Fibroblast of peridontal ligament (primary cell): ENCODE data around the gene ASB18.
"Not testable (repeated sequence)": the region's sequence is repeated elsewhere in the genome, so short reads cannot be mapped to it uniquely, and the experiment has no call there.

Experiments
- DNase-seq: peaks from one replicate; pipeline ENCODE4 v3.0.0-alpha.2; 2010; ENCODE audit errors: extremely low read depth

The ASB18 gene

DNA sequence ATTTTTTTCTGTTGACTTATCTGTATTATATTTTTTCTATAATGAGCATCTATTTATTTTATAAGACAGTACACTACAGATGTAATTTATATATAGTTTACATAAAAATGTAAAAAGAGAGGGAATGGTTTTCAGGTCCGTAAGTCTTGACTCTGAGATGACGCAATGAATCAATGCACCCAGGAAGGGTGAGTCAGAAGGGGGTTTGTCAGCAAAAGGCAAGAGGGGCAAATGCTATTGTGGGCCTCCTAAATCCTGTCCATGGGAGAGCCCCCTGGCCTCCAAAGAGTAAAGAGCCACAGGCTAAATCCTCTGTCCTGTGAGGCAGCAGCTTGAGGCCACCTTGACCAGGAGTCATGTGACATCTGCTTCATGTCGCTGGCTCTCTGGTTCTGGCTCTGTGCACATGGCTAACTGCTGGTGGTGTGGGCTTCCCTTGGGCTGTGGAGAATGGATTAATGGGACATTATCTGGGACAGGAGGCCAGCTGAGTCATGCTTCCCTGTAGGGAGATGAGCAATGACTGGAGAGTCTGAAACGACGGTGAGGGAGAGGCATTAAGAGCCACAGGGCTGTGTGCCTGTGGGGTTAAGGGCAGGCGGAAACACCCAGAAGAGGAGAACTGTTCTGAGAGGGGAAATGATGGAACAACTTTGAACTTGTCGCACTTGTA lies 22.8 kb upstream of the ASB18 start:
- no peak for DNase-seq

DNA sequence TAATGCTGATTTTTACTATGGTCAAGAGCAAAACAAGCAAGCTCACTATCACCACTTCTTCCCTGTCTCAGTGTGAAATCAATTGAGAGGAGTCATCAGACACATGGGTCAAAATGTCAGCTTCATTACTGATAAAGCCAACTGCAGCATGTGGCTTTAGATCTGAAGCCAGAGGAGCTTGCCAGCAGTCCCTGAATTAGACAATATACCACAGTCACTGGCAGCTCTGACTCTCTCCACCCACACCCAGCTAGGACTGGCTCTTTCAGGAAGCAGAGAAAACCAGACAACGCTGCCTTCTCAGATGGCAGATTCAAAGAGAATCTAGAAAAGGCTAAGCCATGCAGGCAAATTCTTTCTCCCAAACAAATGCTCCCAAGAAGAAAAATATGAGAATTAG lies 20.0 kb upstream of the ASB18 start:
- DNase-seq: no peak

DNA sequence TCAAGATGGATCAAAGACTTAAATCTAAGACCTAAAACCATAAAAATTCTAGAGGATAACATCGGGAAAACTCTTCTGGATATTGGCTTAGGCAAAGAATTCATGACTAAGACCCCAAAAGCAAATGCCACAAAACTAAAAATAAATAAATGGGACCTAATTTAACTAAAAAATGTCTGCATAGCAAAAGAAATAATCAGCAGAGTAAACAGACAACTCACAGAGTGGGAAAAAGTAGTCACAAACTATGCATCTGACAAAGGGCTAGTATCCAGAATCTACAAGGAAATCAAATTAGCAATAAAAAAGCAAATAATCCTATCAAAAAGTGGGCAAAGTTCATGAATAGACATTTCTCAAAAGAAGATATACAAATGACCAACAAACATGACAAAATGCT lies 18.2 kb upstream of the ASB18 start:
- DNase-seq: no peak

DNA sequence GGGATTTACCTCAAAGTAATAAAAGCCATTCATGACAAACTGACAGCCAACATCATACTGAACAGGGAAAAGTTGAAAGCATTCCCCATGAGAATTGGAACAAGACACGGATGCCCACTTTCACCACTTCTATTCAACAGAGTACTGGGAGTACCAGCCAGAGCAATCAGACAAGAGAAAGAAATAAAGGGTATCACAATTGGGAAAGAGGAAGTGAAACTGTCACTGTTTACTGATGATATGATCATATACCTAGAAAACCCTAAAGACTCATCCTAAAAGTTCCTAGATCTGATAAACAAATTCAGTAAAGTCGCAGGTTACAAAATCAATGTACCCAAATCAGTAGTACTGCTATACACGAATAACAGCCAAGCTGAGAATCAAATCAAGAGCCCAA lies 17.2 kb upstream of the ASB18 start:
- DNase-seq: no peak

DNA sequence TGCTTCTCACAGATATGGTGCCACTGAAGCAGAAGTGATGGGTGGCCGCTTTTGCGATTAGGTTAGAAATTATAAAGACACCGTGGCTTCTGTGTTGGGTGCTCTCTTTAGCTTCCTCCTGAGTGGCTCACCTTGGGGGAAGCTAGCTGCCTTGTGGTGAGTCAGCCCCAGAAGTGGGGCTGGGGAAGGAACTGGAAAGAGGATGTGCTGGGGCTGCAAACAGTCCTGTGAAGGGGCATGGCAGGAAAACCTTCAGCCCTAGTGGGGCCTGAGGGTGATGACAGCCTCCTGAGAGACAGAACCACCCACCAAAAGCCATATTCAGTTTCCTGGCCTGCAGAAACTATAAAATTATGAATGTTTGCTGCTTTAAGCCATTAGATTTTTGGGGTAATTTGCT lies 8.9 kb upstream of the ASB18 start:
- DNase-seq: no peak

DNA sequence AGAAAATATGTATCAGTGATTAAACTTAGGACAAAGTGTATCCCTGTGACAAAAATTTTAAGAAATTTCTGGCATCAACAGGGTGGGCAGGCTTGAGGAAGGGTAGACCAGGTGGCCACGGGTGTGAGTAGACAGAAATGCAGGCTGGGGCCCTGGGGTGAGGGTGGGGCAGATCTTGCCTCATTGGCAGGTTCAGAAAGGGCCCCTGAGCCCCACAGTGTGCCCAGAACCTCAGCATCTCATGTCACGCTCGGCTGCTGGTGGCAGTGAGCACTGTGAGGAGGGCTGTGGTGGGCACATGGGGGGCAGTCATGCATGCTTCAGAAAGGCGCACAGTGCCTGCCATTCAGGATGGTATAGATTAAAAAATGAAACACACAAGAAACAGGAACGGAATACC lies 7.6 kb upstream of the ASB18 start:
- DNase-seq: no peak

DNA sequence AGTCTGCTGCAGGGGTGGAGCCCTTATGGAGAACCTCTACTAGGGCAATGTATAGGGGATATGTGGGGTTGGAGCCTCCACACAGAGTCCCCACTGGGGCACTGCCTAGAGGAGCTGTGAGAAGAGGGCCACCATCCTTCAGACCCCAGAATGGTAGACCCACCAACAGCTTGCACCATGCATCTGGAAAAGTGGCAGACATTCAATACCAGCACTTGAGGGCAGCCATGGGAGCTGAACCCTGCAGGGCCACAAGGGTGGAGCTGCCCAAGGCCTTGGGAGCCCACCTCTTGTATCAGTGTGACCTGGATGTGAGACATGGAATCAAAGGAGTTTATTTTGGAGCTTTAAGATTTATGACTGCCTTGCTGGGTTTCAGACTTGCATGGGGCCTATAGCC lies 5.7 kb upstream of the ASB18 start:
- DNase-seq: not testable (repeated sequence)

DNA sequence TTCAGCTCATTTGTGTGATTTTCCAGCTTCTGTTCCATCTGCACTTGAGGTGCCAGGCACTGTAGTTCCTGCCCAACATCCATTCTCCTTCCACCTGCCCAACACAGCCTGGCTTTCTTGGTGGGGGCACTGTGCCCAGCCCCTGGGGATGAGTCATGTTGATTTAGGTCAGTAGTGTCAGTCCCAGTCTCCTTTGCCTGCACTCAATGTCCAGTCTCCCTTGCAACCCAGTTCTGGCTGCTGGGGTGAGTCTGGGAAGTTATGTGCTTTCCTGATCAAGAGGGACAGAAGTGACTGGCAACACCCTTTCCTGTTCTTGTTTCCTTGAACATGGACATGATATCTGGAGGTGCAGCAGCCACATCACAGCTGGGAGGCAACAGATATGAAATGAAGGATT lies 1.5 kb upstream of the ASB18 start:
- DNase-seq: no peak

DNA sequence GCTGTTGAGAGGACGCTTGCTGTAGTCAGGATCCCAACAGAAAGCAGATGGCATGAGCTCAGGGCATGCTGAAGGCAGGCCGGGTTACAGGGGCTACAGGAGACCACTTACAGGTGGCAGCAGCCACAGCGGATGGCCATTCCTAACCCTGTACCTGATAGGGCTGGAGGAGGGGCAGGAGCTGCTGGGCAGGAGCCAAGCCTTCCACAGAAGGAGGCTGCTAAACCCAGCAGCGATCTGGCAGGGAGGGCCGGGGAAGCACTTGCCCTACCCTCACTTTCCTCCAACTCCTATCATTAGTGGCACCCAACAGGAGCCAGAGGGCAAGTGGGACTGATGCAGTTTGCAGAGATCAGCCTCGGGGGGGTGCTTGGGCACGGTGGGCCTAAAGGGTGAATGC lies 2.0 kb downstream of the ASB18 start:
- DNase-seq: no peak

DNA sequence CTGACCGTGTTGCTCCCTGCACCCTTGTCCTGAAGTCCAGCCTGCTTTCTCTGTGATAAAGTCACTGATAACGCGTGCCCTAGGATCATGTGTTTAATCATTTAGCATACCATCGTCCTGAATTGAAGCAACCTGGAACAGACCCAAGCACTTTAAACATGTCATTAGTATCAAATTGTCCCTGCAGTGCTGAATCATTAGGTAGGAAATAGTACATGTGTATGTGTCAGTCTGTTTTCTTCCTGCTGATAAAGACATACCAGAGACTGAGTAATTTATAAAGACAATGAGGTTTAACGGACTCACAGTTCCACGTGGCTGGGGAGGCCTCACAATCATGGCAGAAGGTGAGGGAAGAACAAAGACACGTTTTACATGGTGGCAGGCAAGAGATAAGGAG lies 2.8 kb downstream of the ASB18 start:
- DNase-seq: no peak

DNA sequence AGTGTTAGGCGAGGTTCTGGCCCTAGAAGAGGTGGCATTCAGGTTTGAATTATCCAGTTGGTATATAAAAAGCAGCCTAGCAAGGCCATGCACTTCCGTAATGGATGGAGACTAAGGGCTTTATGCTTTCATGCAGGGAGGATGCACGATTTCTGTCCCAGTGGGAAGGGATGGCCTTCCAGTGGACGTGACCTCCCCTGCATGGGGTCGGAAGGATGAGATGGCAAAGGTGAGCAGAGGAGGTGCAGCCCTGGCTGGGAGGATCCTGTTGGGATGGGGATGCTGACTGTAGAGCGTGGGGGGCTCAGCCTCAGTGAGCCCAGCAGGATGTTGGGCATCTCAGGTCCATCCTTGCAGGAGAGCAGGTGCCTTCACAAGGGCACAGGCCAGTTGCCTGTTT lies 4.8 kb downstream of the ASB18 start:
- no peak for DNase-seq

DNA sequence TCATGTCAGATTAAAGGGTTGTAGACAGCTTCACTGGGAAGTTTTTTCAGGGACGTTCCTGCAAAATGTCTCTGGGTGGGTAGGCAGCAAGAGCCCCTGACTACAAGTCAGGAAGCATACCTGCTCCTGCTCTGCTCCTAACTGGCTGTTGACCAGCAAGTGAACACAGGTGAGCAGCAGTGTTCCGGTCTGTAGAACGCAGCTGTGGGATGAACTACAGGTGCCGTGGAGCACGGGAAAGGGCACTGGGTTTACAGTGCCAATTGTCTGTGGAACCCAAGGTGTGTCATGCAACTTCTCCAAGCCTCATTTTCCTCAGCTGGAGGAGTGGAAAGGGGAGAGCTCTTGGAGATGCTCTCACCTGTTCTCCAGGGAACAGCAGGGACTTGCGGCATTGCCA lies 6.6 kb downstream of the ASB18 start:
- no peak for DNase-seq

DNA sequence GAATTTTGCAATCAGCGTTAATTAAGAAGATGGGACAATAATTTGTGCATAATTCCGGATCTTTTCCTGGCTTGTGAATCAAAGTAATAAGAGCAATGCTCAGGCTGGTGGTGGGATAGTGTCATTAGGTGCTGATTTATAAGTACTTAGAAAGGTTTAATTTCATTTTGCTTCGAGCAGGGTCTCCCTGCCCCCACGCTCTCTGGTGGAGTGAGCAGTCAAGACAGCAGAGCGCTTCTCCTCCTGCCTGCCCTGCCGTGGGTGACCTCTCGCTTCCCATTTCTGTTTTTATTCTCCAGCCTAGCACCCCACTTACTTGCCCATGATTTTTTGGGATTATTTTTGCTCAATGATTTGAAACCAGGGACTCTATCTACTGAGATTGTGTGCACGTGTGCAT lies 7.1 kb downstream of the ASB18 start:
- DNase-seq: no peak

DNA sequence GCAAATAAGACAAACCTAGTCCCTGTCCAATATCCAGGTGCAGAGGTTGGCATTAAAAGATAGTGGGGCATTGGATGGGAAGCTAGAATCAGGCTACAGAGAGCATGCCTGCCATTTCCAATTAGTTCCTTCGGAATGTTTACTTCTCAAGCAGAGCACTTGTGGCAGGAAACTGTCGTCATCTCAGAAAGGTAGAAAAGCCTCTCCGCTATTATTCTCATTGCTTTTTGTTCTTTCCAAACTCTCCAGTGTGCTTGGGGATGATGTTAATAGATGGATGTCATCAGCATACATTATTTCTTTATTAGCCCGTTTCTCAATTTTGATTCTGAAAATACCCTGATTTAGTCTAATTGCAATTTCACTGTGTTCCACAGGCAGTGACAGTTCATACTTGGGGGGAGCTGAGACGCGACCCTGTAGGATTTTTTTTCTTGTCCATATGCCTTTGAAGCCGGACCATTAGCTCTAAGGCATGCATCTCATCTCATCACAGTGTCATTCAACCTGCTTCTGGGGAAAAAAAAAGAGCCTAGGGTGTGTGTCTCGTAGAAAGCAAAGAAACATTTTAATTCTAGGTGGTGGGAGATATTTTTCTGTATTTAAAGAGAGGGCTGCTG lies 7.7 kb downstream of the ASB18 start:
- DNase-seq: no peak

DNA sequence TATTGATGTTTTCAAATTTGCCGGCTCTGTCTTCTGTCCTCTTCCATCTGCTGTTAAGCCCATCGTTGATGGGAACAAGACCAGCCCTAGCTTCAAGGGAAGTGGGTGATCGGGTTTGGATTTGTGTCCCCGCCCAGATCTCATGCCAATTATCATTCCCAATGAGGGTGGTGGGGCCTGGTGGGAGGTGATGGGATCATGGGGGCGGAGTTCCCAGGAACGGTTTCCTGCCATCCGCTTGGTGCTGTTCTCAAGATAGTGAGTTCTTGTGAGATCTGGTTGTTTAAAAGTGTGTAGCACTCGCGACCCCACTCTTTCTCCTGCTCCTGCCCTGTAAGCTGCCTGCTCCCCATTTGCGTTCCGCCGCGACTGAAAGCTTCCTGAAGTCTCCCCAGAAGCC lies 9.5 kb downstream of the ASB18 start:
- no peak for DNase-seq

DNA sequence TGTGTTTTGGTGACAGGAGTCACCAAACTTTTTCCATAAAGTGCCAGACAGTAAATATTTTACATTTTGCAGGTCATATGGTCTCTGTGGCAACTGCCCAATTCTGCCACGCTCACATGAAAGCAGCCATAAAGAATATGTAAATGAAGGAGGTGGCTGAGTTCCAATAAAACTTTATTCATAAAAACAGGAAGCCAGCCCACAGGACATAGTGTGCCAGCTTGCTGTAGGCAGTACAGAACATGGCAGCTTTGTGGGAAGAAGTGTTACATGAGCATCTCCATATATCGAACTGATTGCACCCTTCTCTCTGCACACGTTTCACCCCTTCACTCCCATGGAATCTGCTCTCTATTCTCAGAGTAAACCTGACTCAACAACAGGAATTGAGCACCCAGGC lies 10.2 kb downstream of the ASB18 start:
- DNase-seq: no peak

DNA sequence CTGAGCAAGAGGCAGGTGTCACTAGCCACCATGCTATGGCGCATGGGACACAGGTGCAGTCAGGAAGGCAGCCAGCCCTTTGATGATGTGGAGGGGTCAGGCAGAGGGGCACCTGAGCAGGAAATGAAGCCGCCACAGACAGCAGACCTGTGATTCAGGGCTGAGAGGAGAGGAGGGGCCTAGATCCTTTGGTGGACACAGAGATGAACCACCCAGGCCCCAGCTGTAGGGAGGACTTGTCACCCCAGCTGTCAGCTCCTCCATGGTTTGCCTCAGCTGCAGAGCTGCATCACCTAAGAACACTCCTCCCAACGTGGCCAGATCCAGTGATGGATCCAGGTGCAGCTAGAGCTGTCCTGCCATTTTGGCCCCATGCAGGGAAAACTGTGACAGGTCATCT lies 11.6 kb downstream of the ASB18 start:
- DNase-seq: no peak

DNA sequence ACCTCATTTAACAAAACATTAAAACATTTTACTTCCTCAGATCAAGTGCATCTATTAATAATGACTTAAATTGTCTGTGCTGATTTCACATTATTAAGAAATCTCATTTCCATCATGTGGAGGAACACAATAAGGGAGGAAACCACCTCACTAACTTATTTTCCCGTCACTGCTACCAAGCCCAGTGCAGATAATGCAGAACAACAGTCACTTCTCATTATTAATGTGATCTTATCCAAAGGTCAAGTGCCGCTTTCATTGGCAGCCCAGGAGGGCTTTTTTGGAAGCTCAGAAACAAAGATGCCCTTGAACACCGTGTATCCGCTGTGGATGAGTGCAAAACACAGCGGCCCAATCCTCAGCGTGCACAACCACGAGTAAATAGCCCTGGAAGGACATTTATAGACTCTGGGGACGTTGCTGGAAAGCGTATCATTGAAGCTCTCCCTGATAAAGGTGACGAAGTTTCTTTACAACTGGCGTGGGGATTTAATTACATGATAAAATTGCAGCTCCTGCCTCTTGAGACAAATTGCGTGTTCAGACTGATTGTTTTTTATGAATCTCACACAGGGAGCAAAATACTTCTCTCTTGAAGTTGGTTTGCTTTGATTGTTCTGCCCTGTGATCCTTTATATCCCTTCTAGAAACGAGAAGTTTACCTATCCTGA lies 13.2 kb downstream of the ASB18 start:
- no peak for DNase-seq

DNA sequence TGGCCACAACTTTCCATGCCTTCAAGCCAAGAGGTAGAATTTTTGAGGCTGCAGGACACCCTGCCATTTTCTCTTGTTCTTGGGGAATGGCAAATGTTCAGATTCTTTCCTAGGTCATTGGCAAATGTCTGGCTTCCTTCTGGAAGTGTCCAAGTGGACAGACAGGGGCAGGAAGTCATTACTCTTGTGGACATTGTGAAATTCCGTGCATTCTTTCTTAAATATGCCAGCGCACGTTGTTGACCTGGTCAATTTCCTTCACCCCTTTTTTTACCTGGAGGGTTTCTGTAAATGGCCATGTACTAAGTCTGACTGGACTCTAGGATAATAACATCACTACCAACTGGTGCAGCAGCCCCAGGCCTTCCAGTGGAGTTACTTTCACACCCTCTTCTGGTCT lies 13.9 kb downstream of the ASB18 start:
- no peak for DNase-seq

DNA sequence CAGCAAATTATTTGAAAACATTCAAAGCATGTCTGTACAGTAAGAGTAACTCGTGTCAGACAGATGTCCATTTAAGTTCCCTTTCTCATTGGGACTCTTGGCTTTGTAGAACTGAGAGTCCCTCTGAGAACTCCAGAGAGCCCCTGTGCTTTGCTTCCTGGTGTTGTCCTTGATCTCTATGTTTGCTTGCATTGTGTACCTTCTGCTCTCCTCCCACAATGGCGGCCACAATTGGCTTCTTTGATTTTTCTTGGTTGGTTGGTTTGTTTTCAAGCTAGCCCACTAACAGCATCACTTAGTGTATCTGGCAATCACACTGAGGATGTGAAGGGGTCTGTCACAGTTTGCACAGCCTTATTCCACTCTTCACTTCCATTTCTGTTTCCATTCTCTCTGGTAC lies 15.1 kb downstream of the ASB18 start:
- DNase-seq: no peak

DNA sequence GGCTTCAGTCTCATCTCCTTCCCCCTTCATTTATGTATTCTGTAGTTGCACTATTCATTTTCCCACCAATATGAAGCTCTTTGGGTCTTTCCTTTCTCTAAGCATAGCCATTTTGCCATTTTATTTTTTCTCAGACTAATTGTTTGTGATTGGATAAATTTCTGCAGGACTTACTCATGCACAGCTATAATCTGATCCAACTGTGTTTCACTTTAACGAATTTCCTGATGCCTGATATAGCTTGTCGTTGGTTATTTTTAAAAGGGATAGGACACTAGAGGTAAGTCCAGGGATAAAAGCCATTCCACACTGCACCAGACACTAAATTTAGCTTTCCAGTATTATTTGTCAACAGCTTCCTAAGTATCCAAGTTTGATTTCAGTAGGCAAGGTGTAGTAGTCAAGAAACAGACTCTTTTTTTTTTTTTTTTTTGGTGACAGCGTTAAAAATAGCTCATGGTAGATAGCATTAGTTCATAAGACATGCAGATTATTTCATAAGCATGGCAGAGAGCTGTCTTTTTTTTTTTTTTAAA lies 17.4 kb downstream of the ASB18 start:
- no peak for DNase-seq

DNA sequence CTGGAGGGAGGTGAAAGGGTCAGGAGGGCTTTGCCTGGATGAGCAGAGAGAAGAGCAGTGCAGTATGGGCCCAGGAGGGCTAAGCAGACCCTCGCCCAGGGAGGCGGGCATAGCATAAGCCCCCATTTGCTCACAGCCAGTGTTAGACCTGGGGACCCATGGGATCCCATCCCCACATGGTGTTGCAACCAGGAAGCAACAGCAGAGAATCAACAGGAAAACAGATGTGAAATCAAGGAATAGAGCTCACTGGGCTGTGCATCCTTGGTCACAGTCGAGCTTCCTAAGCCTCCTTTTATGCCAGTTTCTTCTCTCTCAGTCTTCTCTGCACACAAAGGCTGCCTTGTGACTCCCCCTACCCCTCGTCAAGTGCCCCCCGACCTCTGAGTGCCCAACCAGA lies 19.9 kb downstream of the ASB18 start:
- no peak for DNase-seq

DNA sequence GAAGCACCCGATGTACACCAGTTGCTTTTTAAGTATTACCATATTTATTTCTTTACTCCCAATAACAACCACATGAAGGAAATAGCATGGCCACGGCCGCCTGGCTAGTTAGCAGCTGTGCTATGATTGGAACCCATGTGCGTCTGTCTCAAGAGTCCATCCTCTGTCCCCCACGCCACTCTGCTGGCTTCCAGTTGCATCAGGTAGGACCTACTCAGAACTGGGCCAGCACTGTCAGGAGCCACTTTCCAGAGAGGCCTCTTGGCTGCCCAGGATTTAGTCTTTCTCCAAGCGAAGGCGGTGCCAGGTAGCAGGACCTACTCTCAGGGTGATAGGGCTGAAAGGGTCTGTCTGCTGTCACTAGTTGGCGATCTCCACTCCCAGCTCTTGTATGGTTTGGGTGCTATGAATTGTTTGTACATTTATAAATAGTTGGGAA lies 22.1 kb downstream of the ASB18 start:
- no peak for DNase-seq
